ENCODE results near the gene DOK5. TPM values are rescaled to one million over a fixed set of nuclear protein-coding genes. Genes with fewer than 3 reads are reported as not detected.

Gene DOK5
- total RNA-seq, 1 donor from 2014 or later, result 0.74 TPM

GRCh38 chr20:54633374-54634355 lies 158.3 kb downstream of the DOK5 start:
- no peaks in the 10 kb centered on the region for H3K9me3 ChIP-seq
- ATAC-seq, result no peak
- intact Hi-C loops (cut with DNase I), result no loop called here
- H3K27ac ChIP-seq, result no peak overlapping the region
- no peaks in the 10 kb centered on the region for H3K4me1 ChIP-seq
- DNase-seq, result no peak
- H3K4me3 ChIP-seq, result no peak overlapping the region
- H3K36me3 ChIP-seq, result no peaks in the 10 kb centered on the region
- TF ChIP-seq CTCF (IDR thresholded peaks at IDR 0.05), result no peak
- H3K27me3 ChIP-seq (ENCODE audit: low read depth), result no peaks in the 10 kb centered on the region

GRCh38 chr20:54636575-54636974 lies 161.2 kb downstream of the DOK5 start:
- no peaks in the 10 kb centered on the region for H3K4me1 ChIP-seq
- H3K9me3 ChIP-seq, result no peaks in the 10 kb centered on the region
- H3K4me3 ChIP-seq, result no peak overlapping the region
- no peak for DNase-seq
- intact Hi-C loops (cut with DNase I), result no loop called here
- H3K27ac ChIP-seq, result no peak overlapping the region
- H3K36me3 ChIP-seq, result no peaks in the 10 kb centered on the region
- no peaks in the 10 kb centered on the region for H3K27me3 ChIP-seq (ENCODE audit: low read depth)
- no peak for ATAC-seq
- TF ChIP-seq CTCF (IDR thresholded peaks at IDR 0.05), result no peak

- H3K27ac ChIP-seq, result no peak overlapping the region
- intact Hi-C loops (cut with DNase I), result no loop called here
Measured at GRCh38 chr20:54639941-54640340, 164.5 kb downstream of the DOK5 start.

GRCh38 chr20:54640800-54641199 lies 165.4 kb downstream of the DOK5 start:
- intact Hi-C loops (cut with DNase I), result no loop called here
- Histone ChIP-seq H3K4me3 (no peak overlapping the region), H3K27me3 (ENCODE audit: low read depth) (no peaks in the 10 kb centered on the region), H3K27ac (no peak overlapping the region), H3K9me3 (no peaks in the 10 kb centered on the region), H3K4me1 (no peaks in the 10 kb centered on the region), H3K36me3 (no peaks in the 10 kb centered on the region)
- ATAC-seq (no peak), DNase-seq (no peak)
- TF ChIP-seq CTCF (IDR thresholded peaks at IDR 0.05), result no peak

More at GRCh38 chr20:54639941-54640340, 164.5 kb downstream of the DOK5 start:
- H3K27me3 ChIP-seq (ENCODE audit: low read depth), result no peaks in the 10 kb centered on the region
- DNase-seq, result no peak
- no peaks in the 10 kb centered on the region for H3K4me1 ChIP-seq
- no peak for TF ChIP-seq CTCF (IDR thresholded peaks at IDR 0.05)
- H3K36me3 ChIP-seq, result no peaks in the 10 kb centered on the region
- H3K4me3 ChIP-seq, result no peak overlapping the region
- no peak for ATAC-seq
- no peaks in the 10 kb centered on the region for H3K9me3 ChIP-seq

- H3K36me3 ChIP-seq, result no peaks in the 10 kb centered on the region
- TF ChIP-seq CTCF (IDR thresholded peaks at IDR 0.05), result no peak
- no peaks in the 10 kb centered on the region for H3K9me3 ChIP-seq
- DNase-seq (no peak), ATAC-seq (no peak)
- no peaks in the 10 kb centered on the region for H3K27me3 ChIP-seq (ENCODE audit: low read depth)
- intact Hi-C loops (cut with DNase I), result no loop called here
- H3K4me3 ChIP-seq, result no peak overlapping the region
- H3K27ac ChIP-seq, result no peak overlapping the region
- H3K4me1 ChIP-seq, result no peaks in the 10 kb centered on the region
Measured at GRCh38 chr20:54642864-54643667, 167.7 kb downstream of the DOK5 start.

Data from lower lobe of right lung (tissue), 2 donors.